Left ventricle myocardium superior (tissue), 1 donor: ENCODE results near the gene ADRB2. TPM values are rescaled to one million over a fixed set of nuclear protein-coding genes. Genes with fewer than 3 reads are reported as not detected.

Source experiments
- ATAC-seq: fragments of 200-7000 bp; cut with Tn5 transposase; one replicate; pipeline ENCODE4 v1.9.1; 2020; ENCODE audit warnings: mild to moderate bottlenecking, moderate library complexity
- DNase-seq: peaks from one replicate; pipeline ENCODE4 v3.0.0-alpha.2; 2020
- intact Hi-C: fragments of 100-400 bp; cut with micrococcal nuclease; formaldehyde crosslinking; loops from one replicate; pipeline ENCODE4 v1.11.0; 2022
- total RNA-seq: library from RNA; stranded (reverse); fragmentation: NEBNext Ultra II Directional; extraction: Animal tissue kit (Norgen Biotek cat#: 25700); gene quantifications from one replicate; pipeline ENCODE4 v1.2.1, GENCODE V29; 2021
- donor health status: DM: no; HTN: yes; CAD: no; lungs with severe emphysema.

The ADRB2 gene
- total RNA-seq, 1 donor from 2014 or later, result 5.4 TPM

- intact Hi-C loops, result no loop called here
- no peak for DNase-seq
- ATAC-seq, result peak; percentile 42
Observed at GRCh38 chr5:148843510-148844318, 17.3 kb downstream of the ADRB2 start.

- ATAC-seq (no peak), DNase-seq (no peak)
- intact Hi-C loops, result no loop called here
Observed at GRCh38 chr5:148844433-148845280, 18.2 kb downstream of the ADRB2 start.

GRCh38 chr5:148846930-148847329 lies 20.5 kb downstream of the ADRB2 start:
- DNase-seq, result no peak
- intact Hi-C loops, result no loop called here
- ATAC-seq, result no peak

GRCh38 chr5:148847456-148847855 lies 21.0 kb downstream of the ADRB2 start:
- DNase-seq, result no peak
- no peak for ATAC-seq
- intact Hi-C loops, result no loop called here

- ATAC-seq (peak; percentile 25), DNase-seq (no peak)
- intact Hi-C loops, result no loop called here
Observed at GRCh38 chr5:148848393-148849031, 22.1 kb downstream of the ADRB2 start.

GRCh38 chr5:148849461-148849860 lies 23.1 kb downstream of the ADRB2 start:
- DNase-seq (no peak), ATAC-seq (peak; percentile 31)
- intact Hi-C loops, result no loop called here

- intact Hi-C loops, result no loop called here
- ATAC-seq, result no peak
- DNase-seq, result no peak
Observed at GRCh38 chr5:148850836-148851235, 24.4 kb downstream of the ADRB2 start.

- intact Hi-C loops, result no loop called here
Observed at GRCh38 chr5:148853868-148854267, 27.5 kb downstream of the ADRB2 start.

GRCh38 chr5:148855249-148856008 lies 29.0 kb downstream of the ADRB2 start:
- intact Hi-C loops, result no loop called here
- no peak for ATAC-seq

More at GRCh38 chr5:148853868-148854267, 27.5 kb downstream of the ADRB2 start:
- no peak for DNase-seq
- ATAC-seq, result no peak

GRCh38 chr5:148856009-148856367 lies 29.6 kb downstream of the ADRB2 start:
- intact Hi-C loops, result no loop called here

More at GRCh38 chr5:148855249-148856008, 29.0 kb downstream of the ADRB2 start:
- no peak for DNase-seq

GRCh38 chr5:148856424-148856823 lies 30.0 kb downstream of the ADRB2 start:
- ATAC-seq (peak; percentile 87), DNase-seq (peak; percentile 63)
- intact Hi-C loops, result no loop called here

More at GRCh38 chr5:148856009-148856367, 29.6 kb downstream of the ADRB2 start:
- ATAC-seq (peak; percentile 17), DNase-seq (no peak)

- ATAC-seq (no peak), DNase-seq (no peak)
- intact Hi-C loops, result no loop called here
Observed at GRCh38 chr5:148857474-148857873, 31.1 kb downstream of the ADRB2 start.

- DNase-seq (no peak), ATAC-seq (no peak)
- intact Hi-C loops, result no loop called here
Observed at GRCh38 chr5:148858106-148858505, 31.7 kb downstream of the ADRB2 start.

- peak; percentile 39 for ATAC-seq
- intact Hi-C loops, result no loop called here
- peak; percentile 28 for DNase-seq
Observed at GRCh38 chr5:148858547-148858946, 32.1 kb downstream of the ADRB2 start.

- DNase-seq, result no peak
- no peak for ATAC-seq
- intact Hi-C loops, result no loop called here
Observed at GRCh38 chr5:148859703-148860102, 33.3 kb downstream of the ADRB2 start.

GRCh38 chr5:148860599-148860998 lies 34.2 kb downstream of the ADRB2 start:
- ATAC-seq (no peak), DNase-seq (no peak)
- intact Hi-C loops, result no loop called here

- ATAC-seq, result no peak
- intact Hi-C loops, result no loop called here
Observed at GRCh38 chr5:148861088-148861487, 34.7 kb downstream of the ADRB2 start.

GRCh38 chr5:148861696-148862095 lies 35.3 kb downstream of the ADRB2 start:
- intact Hi-C loops, result no loop called here
- ATAC-seq, result no peak
- DNase-seq, result no peak

More at GRCh38 chr5:148861088-148861487, 34.7 kb downstream of the ADRB2 start:
- DNase-seq, result no peak
